ENCODE data around the gene MUC5B.
"Not testable (repeated sequence)": the region's sequence is repeated elsewhere in the genome, so short reads cannot be mapped to it uniquely, and the experiment has no call there.

MUC5B gene

GRCh38 chr11:1222491-1223345 lies at the start of gene MUC5B:
Gene MUC5B, plus strand, starts transcription at chr11:1223066. Its CDS starts 58 bp downstream, at chr11:1223124.
- no peak for DNase-seq

DNA sequence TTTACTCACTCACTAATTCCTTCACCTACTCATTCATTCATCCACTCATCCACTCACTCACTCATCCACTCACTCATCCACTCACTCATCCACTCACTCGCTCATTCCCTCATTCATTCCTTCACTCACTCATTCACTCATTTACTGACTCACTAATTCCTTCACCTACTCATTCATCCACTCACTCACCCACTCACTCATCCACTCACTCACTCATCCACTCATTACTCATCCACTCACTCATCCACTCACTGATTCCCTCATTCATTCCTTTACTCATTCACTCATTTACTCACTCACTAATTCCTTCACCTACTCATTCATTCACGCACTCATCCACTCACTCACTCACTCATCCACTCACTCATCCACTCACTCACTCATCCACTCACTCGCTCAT lies 49.5 kb upstream of the MUC5B start:
- not testable (repeated sequence) for DNase-seq

GRCh38 chr11:1174441-1175370 lies 48.2 kb upstream of the MUC5B start:
- no peak for DNase-seq

DNA sequence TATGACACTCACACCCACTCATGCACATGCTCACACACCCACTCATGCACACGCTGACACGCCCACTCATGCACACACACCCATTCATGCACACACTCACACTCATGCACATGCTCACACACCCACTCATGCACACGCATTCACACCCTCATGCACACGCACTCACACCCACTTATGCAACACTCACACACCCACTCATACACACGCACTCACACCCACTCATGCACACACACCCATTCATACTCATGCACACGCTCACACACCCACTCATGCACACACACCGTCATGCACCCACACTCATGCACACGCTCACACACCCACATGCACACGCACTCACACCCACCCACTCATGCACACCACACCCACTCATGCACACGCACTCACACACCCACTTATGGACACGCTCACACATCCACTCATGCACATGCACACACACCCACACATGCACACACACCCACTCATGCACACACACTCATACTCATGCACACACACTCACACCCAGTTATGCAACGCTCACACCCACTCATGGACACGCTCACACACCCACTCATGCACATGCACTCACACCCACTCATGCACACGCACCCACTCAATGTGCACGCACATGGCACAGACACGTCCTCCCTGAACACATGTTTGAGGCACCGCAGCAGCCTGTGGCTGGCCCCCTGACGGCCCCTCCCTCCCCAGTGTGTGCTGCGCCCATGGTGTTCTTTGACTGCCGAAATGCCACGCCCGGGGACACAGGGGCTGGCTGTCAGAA lies 47.2 kb upstream of the MUC5B start:
- DNase-seq, result no peak

GRCh38 chr11:1176224-1177019 lies 46.4 kb upstream of the MUC5B start:
- DNase-seq, result no peak

DNA sequence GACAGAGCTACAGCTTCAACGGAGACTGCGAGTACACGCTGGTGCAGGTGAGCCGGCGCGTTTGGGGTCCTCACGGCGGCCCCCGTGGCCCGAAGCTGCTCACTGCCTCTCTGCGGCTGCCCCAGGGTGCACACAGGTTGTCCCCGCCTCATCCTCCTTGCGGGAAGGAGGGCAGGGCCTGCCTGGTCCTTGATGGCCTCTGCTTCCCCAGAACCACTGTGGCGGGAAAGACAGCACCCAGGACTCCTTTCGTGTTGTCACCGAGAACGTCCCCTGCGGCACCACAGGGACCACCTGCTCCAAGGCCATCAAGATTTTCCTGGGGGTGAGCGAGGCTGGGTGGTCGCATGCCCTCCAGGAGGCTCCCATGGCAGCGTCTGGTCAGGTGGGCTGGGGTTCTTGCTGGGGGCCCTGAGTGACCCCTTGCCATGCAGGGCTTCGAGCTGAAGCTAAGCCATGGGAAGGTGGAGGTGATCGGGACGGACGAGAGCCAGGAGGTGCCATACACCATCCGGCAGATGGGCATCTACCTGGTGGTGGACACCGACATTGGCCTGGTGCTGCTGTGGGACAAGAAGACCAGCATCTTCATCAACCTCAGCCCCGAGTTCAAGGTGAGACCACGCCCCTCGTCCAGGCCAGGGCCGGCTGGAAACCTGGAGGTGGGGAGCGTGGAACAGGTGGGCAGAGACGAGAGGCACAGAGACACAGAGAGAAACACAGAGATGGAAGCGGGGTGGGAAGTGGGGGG lies 45.7 kb upstream of the MUC5B start:
- DNase-seq, result no peak

- no peak for DNase-seq
Measured at GRCh38 chr11:1177771-1178090, 45.1 kb upstream of the MUC5B start.

GRCh38 chr11:1178201-1178885 lies 44.5 kb upstream of the MUC5B start:
- DNase-seq, result no peak

GRCh38 chr11:1178906-1179305 lies 44.0 kb upstream of the MUC5B start:
- DNase-seq, result no peak

DNA sequence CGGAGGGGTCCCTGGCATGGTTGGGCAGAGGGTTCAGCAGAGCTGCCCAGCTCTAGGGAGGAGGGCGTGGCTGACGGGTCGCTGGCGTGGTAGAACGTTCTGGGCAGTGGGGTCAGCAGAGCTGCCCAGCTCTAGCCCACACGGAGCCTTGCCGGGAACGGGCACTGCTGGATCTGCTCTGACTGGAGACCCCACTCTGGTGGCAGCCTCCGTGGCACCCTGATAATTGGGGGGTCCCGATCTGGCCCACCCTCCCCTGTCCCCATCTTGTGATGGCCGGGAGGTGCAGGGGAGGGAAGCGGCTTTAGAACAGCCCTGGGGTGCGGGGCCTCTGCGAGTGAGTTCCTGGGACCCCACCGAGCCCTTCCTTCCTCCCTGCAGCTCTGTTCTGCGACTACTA lies 43.2 kb upstream of the MUC5B start:
- DNase-seq, result no peak

- DNase-seq, result no peak
Measured at GRCh38 chr11:1180171-1180570, 42.7 kb upstream of the MUC5B start.

DNA sequence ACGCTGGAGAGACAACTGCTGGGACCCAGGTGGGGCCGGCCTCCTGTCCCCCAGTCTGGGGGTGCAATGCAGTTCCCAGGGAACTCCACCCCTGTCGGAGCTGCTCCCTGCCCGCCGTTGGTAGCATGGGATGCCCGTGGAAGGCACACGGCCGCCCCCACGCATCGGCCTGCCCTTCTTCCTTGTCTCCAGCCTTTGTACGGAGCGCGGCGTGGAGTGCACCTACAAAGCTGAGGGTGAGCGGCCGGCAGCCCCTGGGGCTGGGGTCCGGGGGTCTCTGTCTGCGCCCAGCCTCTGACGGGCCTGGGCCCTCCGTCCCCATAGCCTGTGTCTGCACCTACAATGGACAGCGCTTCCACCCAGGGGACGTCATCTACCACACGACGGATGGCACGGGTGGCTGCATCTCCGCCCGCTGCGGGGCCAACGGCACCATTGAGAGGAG lies 41.9 kb upstream of the MUC5B start:
- DNase-seq, result no peak

DNA sequence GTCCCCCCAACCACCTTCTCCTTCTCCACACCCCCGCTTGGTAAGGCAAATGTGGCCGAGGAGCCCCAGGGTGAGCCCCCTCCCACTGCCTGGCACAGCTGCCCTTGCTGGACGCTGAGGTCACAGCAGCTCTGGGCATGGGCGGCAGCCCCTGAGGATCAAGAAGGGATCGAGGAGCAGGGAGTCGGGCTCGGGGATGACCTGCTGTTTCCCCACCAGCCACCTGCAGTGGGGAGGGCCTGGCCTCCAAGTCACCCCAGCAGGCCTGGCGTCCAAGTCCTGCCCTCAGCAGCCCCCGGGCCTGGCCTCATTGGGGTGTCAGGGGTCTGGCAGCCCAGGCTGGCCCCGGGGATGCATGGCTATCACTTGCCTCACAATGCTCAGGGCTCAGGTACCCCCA lies 41.4 kb upstream of the MUC5B start:
- DNase-seq, result no peak

- DNase-seq, result no peak
Measured at GRCh38 chr11:1181853-1182535, 40.9 kb upstream of the MUC5B start.

- not testable (repeated sequence) for DNase-seq
Measured at GRCh38 chr11:1184139-1184538, 38.7 kb upstream of the MUC5B start.

- DNase-seq, result not testable (repeated sequence)
Measured at GRCh38 chr11:1188451-1189130, 34.3 kb upstream of the MUC5B start.

DNA sequence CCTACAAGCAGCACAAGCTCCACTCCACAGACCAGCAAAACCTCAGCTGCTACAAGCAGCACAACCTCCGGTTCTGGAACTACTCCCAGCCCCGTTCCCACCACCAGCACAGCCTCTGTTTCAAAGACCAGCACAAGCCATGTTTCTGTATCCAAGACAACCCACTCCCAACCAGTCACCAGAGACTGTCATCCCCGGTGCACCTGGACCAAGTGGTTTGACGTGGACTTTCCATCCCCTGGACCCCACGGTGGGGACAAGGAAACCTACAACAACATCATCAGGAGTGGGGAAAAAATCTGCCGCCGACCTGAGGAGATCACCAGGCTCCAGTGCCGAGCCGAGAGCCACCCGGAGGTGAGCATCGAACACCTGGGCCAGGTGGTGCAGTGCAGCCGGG lies 33.0 kb upstream of the MUC5B start:
- not testable (repeated sequence) for DNase-seq

DNA sequence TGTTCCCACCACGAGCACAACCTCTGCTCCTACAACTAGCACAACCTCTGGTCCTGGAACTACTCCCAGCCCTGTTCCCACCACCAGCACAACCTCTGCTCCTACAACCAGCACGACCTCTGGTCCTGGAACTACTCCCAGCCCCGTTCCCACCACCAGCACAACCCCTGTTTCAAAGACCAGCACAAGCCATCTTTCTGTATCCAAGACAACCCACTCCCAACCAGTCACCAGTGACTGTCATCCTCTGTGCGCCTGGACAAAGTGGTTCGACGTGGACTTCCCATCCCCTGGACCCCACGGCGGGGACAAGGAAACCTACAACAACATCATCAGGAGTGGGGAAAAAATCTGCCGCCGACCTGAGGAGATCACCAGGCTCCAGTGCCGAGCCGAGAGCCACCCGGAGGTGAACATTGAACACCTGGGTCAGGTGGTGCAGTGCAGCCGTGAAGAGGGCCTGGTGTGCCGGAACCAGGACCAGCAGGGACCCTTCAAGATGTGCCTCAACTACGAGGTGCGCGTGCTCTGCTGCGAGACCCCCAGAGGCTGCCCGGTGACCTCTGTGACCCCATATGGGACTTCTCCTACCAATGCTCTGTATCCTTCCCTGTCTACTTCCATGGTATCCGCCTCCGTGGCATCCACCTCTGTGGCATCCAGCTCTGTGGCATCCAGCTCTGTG lies 30.9 kb upstream of the MUC5B start:
- not testable (repeated sequence) for DNase-seq

- no peak for DNase-seq
Measured at GRCh38 chr11:1192741-1193325, 30.0 kb upstream of the MUC5B start.

All from CD4-positive, alpha-beta T cell treated with Interleukin-17A for 1 hour (primary cell).